ENCODE data around the gene SRL.
"Not testable (repeated sequence)": the region's sequence is repeated elsewhere in the genome, so short reads cannot be mapped to it uniquely, and the experiment has no call there.

The SRL gene

DNA sequence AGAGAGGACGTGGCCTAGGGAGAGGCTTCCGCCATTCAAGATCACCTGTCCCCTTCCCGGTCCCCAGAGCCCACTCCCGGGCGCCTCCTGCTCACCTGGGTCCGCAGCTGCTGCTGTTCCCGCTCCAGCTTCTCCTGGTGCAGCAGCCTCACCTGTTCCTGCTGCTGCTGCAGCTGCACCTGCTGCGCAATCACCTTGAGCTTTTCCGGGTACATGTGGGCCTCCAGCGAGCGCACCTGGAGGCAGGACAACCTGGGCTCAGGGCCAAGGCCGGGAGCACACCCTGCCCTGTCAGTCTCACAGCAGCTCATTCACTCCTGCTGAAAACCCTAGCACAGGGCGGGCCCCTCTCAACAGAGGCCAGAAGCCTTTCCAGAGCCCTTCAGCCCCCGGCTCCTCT lies 18.5 kb upstream of the SRL start:
- TF ChIP-seq, protein P1, sequence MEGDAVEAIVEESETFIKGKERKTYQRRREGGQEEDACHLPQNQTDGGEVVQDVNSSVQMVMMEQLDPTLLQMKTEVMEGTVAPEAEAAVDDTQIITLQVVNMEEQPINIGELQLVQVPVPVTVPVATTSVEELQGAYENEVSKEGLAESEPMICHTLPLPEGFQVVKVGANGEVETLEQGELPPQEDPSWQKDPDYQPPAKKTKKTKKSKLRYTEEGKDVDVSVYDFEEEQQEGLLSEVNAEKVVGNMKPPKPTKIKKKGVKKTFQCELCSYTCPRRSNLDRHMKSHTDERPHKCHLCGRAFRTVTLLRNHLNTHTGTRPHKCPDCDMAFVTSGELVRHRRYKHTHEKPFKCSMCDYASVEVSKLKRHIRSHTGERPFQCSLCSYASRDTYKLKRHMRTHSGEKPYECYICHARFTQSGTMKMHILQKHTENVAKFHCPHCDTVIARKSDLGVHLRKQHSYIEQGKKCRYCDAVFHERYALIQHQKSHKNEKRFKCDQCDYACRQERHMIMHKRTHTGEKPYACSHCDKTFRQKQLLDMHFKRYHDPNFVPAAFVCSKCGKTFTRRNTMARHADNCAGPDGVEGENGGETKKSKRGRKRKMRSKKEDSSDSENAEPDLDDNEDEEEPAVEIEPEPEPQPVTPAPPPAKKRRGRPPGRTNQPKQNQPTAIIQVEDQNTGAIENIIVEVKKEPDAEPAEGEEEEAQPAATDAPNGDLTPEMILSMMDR (IDR thresholded peaks at IDR 0.05; ENCODE audit: low read depth, low read length): no peak
- TF ChIP-seq, protein P2, sequence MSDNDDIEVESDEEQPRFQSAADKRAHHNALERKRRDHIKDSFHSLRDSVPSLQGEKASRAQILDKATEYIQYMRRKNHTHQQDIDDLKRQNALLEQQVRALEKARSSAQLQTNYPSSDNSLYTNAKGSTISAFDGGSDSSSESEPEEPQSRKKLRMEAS (IDR thresholded peaks at IDR 0.05; ENCODE audit: low read depth, low read length): no peak
- TF ChIP-seq POLR2A (IDR thresholded peaks at IDR 0.05; ENCODE audit: extremely low read depth, insufficient read length) (no peak), MYC (IDR thresholded peaks at IDR 0.05; ENCODE audit: low read depth, low read length) (no peak)
- H3K4me3 ChIP-seq (ENCODE audit: low read depth, low read length): no peak overlapping the region
- no peak for DNase-seq (ENCODE audit: low read depth)

DNA sequence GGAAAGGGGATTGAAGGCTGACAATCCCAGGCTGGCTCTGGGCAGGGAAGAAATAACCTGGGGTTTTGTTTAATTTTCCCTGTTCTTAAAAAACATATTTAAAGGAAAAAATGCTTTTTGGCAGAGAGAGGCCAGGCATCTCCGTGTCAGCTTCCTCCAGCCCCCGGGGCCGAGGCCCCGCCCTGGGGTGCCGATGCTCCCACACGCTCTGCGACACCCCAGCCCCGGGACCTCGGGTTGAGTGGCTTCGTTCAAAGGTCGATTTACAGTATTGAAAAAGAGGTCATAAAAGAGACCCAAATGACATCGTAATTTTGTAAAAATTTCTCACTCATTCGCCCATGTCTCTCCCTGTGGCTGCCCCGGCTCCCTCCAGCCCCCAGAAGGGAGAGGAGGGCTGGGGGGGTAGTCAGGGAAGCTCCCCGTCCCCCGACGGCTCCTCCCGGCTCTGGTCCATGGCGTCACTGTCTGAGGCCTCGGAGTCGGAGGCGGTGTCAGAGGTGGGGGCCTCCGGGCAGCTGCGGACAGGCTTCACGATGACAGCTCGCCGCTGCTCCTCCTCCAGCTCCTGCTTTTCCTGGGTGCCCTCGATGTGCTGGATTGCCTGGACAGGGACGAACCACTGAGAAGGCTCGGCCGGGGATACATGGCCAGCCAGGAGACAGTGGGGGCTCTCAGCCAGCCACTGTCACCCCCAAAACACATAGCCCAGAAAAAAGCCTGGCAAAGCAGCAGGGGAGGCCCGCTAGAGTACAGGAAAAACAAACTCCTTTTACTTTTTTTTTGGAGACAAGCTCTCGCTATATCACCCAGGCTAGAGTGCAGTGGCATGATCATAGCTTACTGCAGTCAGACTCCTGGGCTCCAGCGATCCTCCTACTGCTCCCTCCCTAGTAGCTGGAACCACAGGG lies 16.0 kb upstream of the SRL start:
- H3K4me3 ChIP-seq (ENCODE audit: low read depth, low read length): no peak overlapping the region
- TF ChIP-seq MYC (IDR thresholded peaks at IDR 0.05; ENCODE audit: low read depth, low read length) (no peak), POLR2A (IDR thresholded peaks at IDR 0.05; ENCODE audit: extremely low read depth, insufficient read length) (no peak)
- TF ChIP-seq, protein P2 (IDR thresholded peaks at IDR 0.05; ENCODE audit: low read depth, low read length): no peak
- TF ChIP-seq, protein P1 (IDR thresholded peaks at IDR 0.05; ENCODE audit: low read depth, low read length): no peak
- DNase-seq (ENCODE audit: low read depth): no peak

DNA sequence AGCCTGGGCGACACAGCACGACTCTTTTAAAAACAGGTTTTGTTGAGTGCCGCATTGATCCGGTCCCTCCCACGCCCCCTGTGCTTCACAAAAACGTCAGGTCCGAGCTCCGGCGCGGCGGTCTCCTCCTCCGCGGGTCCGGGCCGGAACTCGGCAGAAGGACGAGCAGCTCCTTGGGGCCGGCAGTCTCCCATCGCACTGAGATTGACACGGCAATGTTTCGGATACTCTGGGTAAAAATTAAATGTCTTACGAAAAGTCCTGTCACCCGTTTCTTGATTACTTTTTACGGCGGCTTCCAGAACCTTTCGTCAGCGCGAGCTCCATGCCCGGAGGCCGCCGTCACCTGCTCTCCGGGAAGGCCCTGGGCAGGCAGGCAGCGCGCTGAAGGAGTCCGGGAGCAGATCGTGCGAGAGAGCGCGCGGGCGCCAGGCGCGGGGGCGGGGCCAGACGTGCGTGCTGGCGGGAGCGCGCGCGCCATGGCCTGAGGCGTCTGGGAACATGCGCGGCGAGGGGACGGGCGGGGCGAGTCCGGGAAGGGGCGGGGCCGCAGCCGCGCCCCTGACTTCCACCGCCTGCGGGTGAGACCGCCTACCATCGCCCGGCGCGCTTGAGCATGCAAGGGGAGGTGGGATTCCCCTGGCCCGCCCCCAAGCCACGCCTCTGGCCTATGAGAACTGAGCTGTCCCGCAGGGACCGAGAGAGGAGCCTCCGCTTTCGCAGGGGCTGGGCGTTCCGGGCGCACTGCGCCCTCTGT lies 11.7 kb upstream of the SRL start:
- DNase-seq (ENCODE audit: low read depth): peak; percentile 99
- TF ChIP-seq, protein P1 (IDR thresholded peaks at IDR 0.05; ENCODE audit: low read depth, low read length): no peak
- peak; percentile 88 for TF ChIP-seq POLR2A (IDR thresholded peaks at IDR 0.05; ENCODE audit: extremely low read depth, insufficient read length)
- peak; percentile 10; the same call in 1 of the 2 replicates for TF ChIP-seq MYC (IDR thresholded peaks at IDR 0.05; ENCODE audit: low read depth, low read length)

DNA sequence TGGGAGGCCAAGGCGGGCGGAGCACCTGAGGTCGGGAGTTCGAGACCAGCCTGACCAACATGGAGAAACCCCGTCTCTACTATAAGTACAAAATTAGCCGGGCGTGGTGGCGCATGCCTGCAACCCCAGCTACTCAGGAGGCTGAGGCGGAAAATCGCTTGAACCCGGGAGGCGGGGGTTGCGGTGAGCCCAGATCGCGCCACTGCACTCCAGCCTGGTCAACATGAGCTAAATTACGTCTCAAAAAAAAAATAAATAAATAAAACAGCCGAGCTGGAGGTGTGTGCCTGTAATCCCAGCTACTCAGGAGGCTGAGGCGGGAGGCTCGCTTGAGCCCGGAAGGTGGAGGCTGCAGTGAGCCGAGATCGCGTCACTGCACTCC lies 11.1 kb upstream of the SRL start:
- H3K4me3 ChIP-seq (ENCODE audit: low read depth, low read length): peak overlapping the region; percentile 67
- DNase-seq (ENCODE audit: low read depth): not testable (repeated sequence)

More for the DNA sequence above, 11.7 kb upstream of the SRL start:
- H3K4me3 ChIP-seq (ENCODE audit: low read depth, low read length): peak overlapping the region; percentile 67

DNA sequence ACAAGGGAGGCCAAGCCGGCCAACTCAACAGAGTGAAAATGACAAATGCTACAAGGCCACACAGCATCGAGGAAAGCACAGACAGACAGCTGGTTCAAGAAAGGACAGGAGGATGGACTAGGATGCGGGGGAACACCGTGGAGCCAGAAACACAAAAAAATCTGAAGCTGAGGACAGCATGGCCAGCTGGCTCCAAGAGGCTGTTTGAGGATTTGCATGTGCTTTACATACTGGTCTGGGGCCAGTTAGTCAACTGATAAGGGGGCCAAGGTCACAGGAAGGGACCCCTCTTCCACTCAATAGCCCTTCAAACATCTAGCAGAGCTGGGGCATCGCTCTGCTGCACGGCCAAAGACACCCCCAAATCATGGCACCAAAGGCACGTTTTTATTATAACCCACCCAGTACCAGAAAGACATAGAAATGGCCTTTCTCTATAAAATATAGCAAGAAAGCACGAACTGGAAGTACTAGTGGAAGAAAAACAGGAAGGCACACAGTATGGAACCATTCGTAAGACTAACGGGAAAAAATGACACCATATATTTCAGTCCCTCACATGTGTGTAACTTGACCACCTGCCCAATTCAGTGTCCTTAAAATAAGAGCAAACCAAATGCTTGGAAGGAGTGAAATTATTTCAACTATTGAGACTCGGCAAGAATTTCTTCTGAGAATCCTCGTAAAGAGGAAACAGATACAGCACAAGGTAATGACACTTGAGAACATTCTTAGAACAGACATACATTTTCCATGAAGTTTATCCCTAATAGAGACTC lies 7.8 kb upstream of the SRL start:
- no peak overlapping the region for H3K4me3 ChIP-seq (ENCODE audit: low read depth, low read length)
- TF ChIP-seq MYC (IDR thresholded peaks at IDR 0.05; ENCODE audit: low read depth, low read length) (no peak), POLR2A (IDR thresholded peaks at IDR 0.05; ENCODE audit: extremely low read depth, insufficient read length) (no peak)
- TF ChIP-seq, protein P2 (IDR thresholded peaks at IDR 0.05; ENCODE audit: low read depth, low read length): no peak
- TF ChIP-seq, protein P1 (IDR thresholded peaks at IDR 0.05; ENCODE audit: low read depth, low read length): no peak
- DNase-seq (ENCODE audit: low read depth): no peak

DNA sequence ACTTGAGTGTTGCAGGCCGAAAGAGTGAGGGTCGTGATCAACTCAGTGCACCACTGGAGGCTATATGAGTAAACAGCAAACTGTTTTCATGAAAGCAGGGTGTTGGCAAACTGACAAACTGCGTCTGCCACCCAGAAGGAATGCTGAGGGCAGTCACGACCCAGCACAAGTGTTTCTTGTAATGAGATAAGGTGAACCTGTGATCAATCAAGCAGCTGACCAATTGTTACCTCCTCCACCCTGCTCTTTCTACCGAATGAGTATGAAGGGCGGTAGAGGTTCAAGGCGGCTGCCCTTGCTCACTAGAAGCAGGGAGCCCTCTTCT lies 5.5 kb upstream of the SRL start:
- TF ChIP-seq, protein P2 (IDR thresholded peaks at IDR 0.05; ENCODE audit: low read depth, low read length): no peak
- TF ChIP-seq MYC (IDR thresholded peaks at IDR 0.05; ENCODE audit: low read depth, low read length) (no peak), POLR2A (IDR thresholded peaks at IDR 0.05; ENCODE audit: extremely low read depth, insufficient read length) (no peak)
- TF ChIP-seq, protein P1 (IDR thresholded peaks at IDR 0.05; ENCODE audit: low read depth, low read length): no peak
- no peak for DNase-seq (ENCODE audit: low read depth)
- no peak overlapping the region for H3K4me3 ChIP-seq (ENCODE audit: low read depth, low read length)

All from NB4 (cell line).